Progenitor cell of endocrine pancreas (in vitro differentiated cells): Measurements from ENCODE around the gene TTLL1. TPM values are rescaled to one million over a fixed set of nuclear protein-coding genes. Genes with fewer than 3 reads are reported as not detected.

Experiments
- DNase-seq: peaks from one replicate; pipeline ENCODE4 v3.0.0; 2021; ENCODE audit warnings: low spot score; ENCODE audit not compliant: unreplicated experiment
- H3K27ac Mint-ChIP-seq: 2 replicates; pipeline ENCODE4 v1.8.0; 2021; ENCODE audit warnings: mild to moderate bottlenecking, moderate library complexity, mixed read lengths
- H3K27me3 Mint-ChIP-seq: 2 replicates; pipeline ENCODE4 v1.8.0; 2021; ENCODE audit warnings: mixed read lengths
- H3K36me3 Mint-ChIP-seq: 2 replicates; pipeline ENCODE4 v1.8.0; 2022; ENCODE audit warnings: mixed read lengths; ENCODE audit not compliant: insufficient read depth
- H3K4me1 Mint-ChIP-seq: 2 replicates; pipeline ENCODE4 v1.8.0; 2021; ENCODE audit warnings: low read depth, mixed read lengths
- H3K4me3 Mint-ChIP-seq: 2 replicates; pipeline ENCODE4 v1.8.0; 2021; ENCODE audit warnings: low read depth, mild to moderate bottlenecking, moderate library complexity, mixed read lengths
- H3K9me3 Mint-ChIP-seq: 2 replicates; pipeline ENCODE4 v1.8.0; 2021; ENCODE audit warnings: low read depth, mixed read lengths
- CTCF ChIP-seq: fragments of 200-600 bp; sonication (generic); IDR thresholded peaks from one replicate; pipeline ENCODE4 v1.5.0; 2021; ENCODE audit warnings: antibody characterized with exemption, mild to moderate bottlenecking; ENCODE audit not compliant: unreplicated experiment
- total RNA-seq: library from RNA; stranded (reverse); gene quantifications from 2 replicates; pipeline ENCODE4 v1.2.1, GENCODE V29; 2021

TTLL1 gene
- total RNA-seq, 1 donor from 2014 or later: 11.9 TPM

DNA sequence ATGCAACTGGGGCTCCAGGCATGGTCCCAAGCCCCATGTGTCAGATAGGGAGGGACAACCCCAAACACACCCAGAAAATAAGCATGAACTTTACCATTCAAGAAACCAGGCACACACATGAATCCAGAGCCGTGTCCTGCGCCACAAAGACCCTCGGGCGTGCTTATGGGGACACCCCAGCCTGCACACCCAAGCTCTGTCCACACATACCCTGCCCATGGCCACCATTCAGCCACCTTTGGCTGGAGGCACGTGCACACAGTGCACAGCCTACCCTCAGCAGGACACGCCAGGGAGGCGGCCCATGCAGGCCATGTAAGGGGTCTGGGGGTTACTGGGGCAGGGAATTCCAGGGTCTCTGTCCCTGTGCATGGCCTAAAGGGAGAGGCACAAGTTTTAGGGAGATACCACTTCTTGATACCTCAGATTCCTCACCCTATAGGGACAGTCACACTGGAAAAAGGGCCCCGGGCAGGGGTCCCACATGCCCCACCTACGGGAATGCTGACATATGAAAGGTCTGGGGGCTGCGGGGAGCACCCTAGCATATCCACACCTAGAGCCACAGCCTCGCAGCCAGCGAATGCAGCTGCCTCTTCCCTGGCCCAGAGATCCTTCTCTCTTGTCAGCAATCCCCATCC is 94.8 kb downstream of the TTLL1 start:
- H3K36me3 Mint-ChIP-seq: peaks cover 2% of the 10 kb centered on the region
- no peak overlapping the region for H3K4me3 Mint-ChIP-seq
- H3K9me3 Mint-ChIP-seq: peaks cover 3% of the 10 kb centered on the region
- peaks cover 25% of the 10 kb centered on the region for H3K4me1 Mint-ChIP-seq
- DNase-seq: no peak
- no peaks in the 10 kb centered on the region for H3K27me3 Mint-ChIP-seq
- no peak for TF ChIP-seq CTCF
- H3K27ac Mint-ChIP-seq: peak overlapping the region; percentile 45

DNA sequence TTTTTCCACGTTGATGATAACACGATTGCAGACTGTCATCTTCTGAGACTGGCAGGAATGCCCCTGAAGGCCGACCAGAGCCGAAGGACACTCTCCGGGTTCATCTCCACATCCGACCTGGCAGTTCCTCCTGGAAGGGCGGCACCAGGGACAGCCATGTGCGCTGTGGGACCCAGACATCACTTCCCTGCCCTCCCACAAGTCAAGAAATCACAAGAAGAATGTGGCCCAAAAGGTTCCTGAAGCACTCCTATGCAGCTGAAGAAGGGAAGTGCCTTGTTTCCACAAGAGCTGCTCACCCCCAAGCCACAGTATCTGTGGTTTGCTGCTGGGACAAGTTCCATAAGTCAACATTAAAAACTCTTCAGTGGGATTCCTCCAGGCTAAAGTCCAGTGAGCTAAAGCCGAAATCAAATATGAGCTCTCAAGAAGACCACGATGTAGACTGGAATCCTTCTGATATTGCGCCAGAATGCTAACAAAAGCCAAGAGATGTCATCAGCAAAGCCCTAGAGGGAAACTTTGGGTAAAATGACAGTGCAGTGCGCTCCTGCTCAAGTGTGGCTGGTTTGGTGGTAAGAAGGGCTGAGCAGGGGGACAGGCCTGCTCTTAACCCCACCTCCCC is 95.4 kb downstream of the TTLL1 start:
- no peaks in the 10 kb centered on the region for H3K27me3 Mint-ChIP-seq
- peaks cover 2% of the 10 kb centered on the region for H3K36me3 Mint-ChIP-seq
- no peak overlapping the region for H3K4me3 Mint-ChIP-seq
- peaks cover 25% of the 10 kb centered on the region for H3K4me1 Mint-ChIP-seq
- no peak for DNase-seq
- TF ChIP-seq CTCF: no peak
- peaks cover 3% of the 10 kb centered on the region for H3K9me3 Mint-ChIP-seq
- H3K27ac Mint-ChIP-seq: peak overlapping the region; percentile 45

DNA sequence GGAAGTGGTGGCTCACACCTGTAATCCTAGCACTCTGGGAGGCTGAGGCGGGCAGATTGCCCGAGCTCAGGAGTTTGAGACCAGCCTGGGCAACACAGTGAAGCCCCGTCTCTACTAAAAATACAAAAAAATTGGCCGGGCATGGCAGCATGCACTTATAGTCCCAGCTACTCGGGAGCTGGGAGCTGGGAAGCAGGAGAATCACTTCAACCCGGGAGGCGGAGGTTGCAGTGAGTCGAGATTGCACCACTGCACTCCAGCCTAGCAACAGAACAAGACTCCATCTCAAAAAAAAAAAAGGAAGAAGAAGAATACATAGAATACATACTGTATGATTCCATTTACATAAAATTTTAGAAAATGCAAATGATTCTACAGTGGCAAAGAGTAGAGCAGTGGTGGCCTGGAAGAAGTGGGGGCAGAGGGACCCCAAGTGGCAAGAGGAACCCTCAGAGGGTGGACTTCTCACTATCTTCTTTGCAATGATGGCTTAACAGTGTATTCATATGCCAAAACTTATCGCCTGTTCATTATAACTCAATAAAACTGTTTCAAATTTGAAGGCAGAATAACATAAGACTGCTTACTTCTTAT is 96.2 kb downstream of the TTLL1 start:
- no peak overlapping the region for H3K4me3 Mint-ChIP-seq
- H3K27me3 Mint-ChIP-seq: no peaks in the 10 kb centered on the region
- H3K36me3 Mint-ChIP-seq: peaks cover 2% of the 10 kb centered on the region
- no peak for TF ChIP-seq CTCF
- no peaks in the 10 kb centered on the region for H3K9me3 Mint-ChIP-seq
- DNase-seq: no peak
- H3K27ac Mint-ChIP-seq: no peak overlapping the region
- peaks cover 25% of the 10 kb centered on the region for H3K4me1 Mint-ChIP-seq

- Mint-ChIP-seq H3K4me1 (peaks cover 25% of the 10 kb centered on the region), H3K4me3 (no peak overlapping the region), H3K27ac (no peak overlapping the region), H3K9me3 (no peaks in the 10 kb centered on the region), H3K36me3 (peaks cover 2% of the 10 kb centered on the region), H3K27me3 (no peaks in the 10 kb centered on the region)
- DNase-seq: no peak
- TF ChIP-seq CTCF: no peak
Observed at GRCh38 chr22:42992092-42992491, 97.1 kb downstream of the TTLL1 start.

DNA sequence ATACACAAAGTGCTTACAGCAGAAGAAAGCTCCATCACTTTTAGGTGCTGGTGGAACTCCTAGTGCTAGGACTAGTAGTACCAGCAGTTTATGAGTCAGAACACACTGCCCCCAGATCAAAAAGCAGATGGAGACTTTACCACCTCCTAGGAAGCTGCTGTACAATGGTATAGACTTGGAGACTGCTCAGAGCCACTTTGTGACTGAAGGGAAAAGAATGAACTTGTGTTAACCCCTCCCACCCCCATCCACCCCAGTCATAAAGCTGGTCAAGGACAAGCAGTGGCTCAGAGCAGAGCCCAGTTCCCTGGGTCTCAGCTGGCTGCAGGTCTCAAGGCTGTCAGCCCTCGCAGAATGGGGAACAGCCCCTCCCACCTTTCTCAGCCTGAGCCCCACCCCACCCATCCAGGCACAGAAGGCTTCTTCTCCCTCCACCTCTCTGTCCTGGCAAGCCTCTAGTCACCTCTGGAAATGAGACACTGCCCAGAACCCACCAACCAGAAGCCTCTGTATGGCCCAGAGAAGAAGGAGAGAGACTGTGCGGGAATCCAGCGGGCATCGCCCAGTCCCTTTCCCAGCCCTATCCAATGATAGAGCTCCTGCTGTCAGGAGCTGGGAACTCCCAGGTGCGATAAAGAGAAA is 98.1 kb downstream of the TTLL1 start:
- Mint-ChIP-seq H3K27ac (peak overlapping the region; percentile 29), H3K27me3 (no peaks in the 10 kb centered on the region), H3K4me1 (peaks cover 33% of the 10 kb centered on the region), H3K4me3 (no peak overlapping the region), H3K36me3 (peaks cover 2% of the 10 kb centered on the region), H3K9me3 (no peaks in the 10 kb centered on the region)
- no peak for TF ChIP-seq CTCF
- DNase-seq: no peak
